SH-SY5Y (cell line): ENCODE measurements around the gene SNRPB2.

Experiments
- GATA2 ChIP-seq: IDR thresholded peaks from 2 replicates; pipeline ENCODE4 v1.6.1; 2011; ENCODE audit warnings: mild to moderate bottlenecking, low read depth, low read length
- GATA3 ChIP-seq: IDR thresholded peaks from 2 replicates; pipeline ENCODE4 v1.6.1; 2011; ENCODE audit warnings: low read depth, mild to moderate bottlenecking, low read length, moderate library complexity

- TF ChIP-seq GATA2 (no peak), GATA3 (no peak)
Observed at GRCh38 chr20:16692009-16692408, 37.8 kb upstream of the SNRPB2 start.
